Adrenal gland (tissue), 5 donors: Measurements from ENCODE around the gene OR7C2.

Experiments used
- CTCF ChIP-seq, 6 experiments: fragments of 450-650 bp in 4 of 6; fragments of 200-600 bp in 2 of 6; sonication (generic) in 1 of 6; IDR thresholded peaks; 1 replicate in 5 of 6; 2 replicates in 1 of 6; pipeline versions ENCODE4 v1.5.1 to v1.8.0; 2016 to 2021; ENCODE audit warnings: antibody characterized with exemption in 6 of 6, mild to moderate bottlenecking in 2 of 6, moderate library complexity in 1 of 6
- POLR2A ChIP-seq, 2 donors: fragments of 450-650 bp; IDR thresholded peaks; one replicate each; pipeline ENCODE4 v1.6.1; 2017; ENCODE audit warnings: antibody characterized with exemption in 2 of 2, mild to moderate bottlenecking in 2 of 2, moderate library complexity in 1 of 2
- donor health status: DM: no; HTN: no; CAD: no.

GRCh38 chr19:14985133-14985532 is 43.8 kb downstream of the OR7C2 start:
- no peak for TF ChIP-seq CTCF (IDR thresholded peaks at IDR 0.05)
- no peak for TF ChIP-seq POLR2A (IDR thresholded peaks at IDR 0.05)
